NCI-H345 treated with DMSO at 0.1 percent for 48 hours (cell line): ENCODE results near the gene PERP.

Source experiments
- DNase-seq: peaks from one replicate; lab custom pipeline; 2025; ENCODE audit not compliant: unreplicated experiment; lab: John Stamatoyannopoulos, UW

The PERP gene

GRCh38 chr6:138063726-138064125, 43.5 kb downstream of the PERP start:
- no peak for DNase-seq

DNA sequence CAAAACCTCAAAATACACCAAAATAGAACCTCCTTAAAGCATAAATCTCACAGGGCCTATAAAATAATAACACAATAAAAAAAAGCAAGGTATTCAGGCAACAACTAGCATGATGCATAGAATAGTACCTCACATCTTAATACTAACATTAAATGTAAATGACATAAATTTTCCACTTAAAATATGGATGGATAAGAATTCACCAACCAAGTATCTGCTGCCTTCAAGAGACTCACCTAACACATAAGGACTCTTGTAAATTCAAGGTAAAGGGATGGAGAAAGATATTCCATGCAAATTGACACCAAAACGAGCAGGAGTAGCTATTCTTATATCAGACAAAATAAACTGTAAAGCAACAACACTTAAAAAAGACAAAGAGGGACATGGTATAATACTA, 52.2 kb downstream of the PERP start:
- DNase-seq = no peak

DNA sequence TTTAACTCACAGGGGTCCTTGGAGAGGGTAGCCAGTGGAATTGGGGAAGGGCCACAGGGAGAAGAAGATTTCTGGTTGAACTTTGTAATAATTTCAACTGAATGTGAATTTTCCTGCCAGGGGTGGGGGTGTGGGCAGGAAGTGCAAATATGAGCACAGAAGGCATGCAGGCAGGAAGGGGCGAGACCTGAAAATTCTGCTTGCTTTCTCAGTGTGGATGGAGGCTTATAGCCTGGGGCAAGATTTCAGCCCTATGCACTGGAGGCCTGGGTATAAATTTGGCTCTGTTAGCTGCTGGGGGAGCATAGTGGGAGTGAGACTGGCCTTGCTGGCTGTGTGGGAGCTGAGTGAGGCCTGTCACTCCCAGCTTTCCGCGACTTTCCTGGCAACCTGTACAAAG, 54.4 kb downstream of the PERP start:
- DNase-seq = no peak

DNA sequence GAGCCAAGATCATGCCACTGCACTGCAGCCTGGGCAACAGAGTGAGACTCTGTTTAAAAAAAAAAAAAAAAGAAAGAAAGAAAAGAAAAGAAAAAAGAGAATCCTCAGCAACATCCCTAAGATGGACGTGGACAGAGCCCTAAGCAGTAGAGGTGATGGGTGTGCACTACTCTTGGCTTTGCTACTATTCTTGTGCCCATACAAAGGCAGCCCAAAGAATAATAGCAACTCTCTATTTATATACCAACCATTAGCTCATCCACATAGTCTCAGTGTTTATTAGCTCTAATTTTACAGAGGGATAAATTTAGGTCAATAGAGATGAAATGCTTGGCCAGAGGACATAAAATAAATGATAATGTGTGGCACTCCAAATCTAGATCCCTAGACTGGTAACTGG, 62.2 kb downstream of the PERP start:
- DNase-seq = no peak

DNA sequence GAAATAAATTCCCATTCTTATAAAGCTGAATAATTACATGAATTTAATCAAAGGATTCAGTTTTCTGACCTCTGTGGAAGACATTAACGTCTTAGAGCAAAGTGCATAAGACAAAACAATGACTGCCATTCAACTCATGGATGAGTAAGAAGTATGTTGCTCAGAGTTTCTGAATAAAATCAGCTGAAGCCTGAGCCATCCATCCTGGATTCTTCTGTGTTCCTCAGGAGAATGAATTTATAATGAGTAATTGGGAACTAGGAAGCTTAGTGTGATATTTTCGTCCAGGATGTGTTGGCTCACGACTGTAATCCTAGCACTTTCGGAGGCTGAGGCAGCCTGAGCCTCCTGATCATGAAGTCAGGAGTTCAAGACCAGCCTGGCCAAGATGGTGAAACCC, 62.8 kb downstream of the PERP start:
- no peak for DNase-seq
